ENCODE measurements around the gene UBL4A.

Gene UBL4A

DNA sequence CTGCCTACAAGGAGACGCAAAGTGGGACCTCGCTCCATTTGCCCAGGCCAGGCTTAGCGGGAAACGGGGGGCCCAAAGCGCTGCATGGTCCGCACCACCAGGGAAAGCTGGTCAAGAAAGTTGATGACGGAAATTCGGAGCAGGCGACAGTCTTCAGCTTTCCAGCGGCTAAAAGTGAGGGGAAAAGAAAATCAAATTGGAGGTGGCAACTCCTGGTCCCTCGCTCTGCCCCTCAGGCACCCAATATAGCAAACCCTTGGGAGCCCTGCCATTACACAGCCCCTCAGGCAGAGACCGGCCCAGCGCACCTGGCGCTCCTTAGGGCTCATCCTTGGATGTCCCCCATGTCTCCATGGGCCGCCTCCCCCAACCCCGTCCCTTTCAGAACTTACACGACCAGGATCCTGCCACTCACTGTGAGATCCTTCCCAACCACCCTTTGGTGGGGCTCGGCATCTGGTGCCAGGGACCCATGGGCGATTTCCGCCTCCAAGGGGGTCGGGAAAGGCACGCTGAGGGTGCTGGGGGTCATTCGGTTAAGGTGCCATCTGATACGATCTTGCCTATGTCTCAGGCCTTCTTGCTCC lies 8.4 kb downstream of the UBL4A start:
- Histone ChIP-seq H3K27ac (ENCODE audit: insufficient read depth in 1 of 2, low read depth in 1 of 2, low read length in 2 of 2, poor library complexity in 1 of 2, severe bottlenecking in 2 of 2) (peak overlapping the region in 1 of 2 experiments; percentile 49), H3K4me1 (ENCODE audit: control extremely low read depth in 1 of 4, control insufficient read depth in 4 of 4, insufficient read depth in 4 of 4, low read length in 3 of 4) (peaks cover 0 to 15% (median 9%) of the 10 kb centered on the region in 4 experiments), H3K36me3 (ENCODE audit: control insufficient read depth in 4 of 4, insufficient read depth in 4 of 4, low read length in 3 of 4) (no peaks in the 10 kb centered on the region), H3K4me3 (ENCODE audit: control insufficient read depth in 1 of 7, extremely low read depth in 1 of 7, insufficient read depth in 4 of 7, low read depth in 2 of 7, low read length in 6 of 7) (peak overlapping the region in 6 of 7 experiments; percentile 54 to 80 (median 65)), H3K9me3 (ENCODE audit: control extremely low read depth in 1 of 5, control insufficient read depth in 4 of 5, insufficient read depth in 2 of 5, low read depth in 1 of 5, low read length in 4 of 5) (no peaks in the 10 kb centered on the region), H3K27me3 (replicated peaks in 2 of 5; ENCODE audit: control insufficient read depth in 4 of 5, insufficient read depth in 5 of 5, low read length in 4 of 5) (no peaks in the 10 kb centered on the region)
- POLR2A ChIA-PET = interaction anchor here (1.0 kb wide), 1 partner anchor 12 kb away, joined by 8 read pairs; the partner anchor contains the start of gene SLC10A3
- DNase-seq = no peak
- WGBS (ENCODE audit: insufficient coverage) = 75% methylated on average over 23 of the region's 24 CpGs
- CTCF ChIA-PET = interaction anchor here (1.4 to 2.9 kb wide), 2 partner anchors 7 to 9 kb away, joined by 3 to 7 read pairs; partner anchors contain the start of gene UBL4A

DNA sequence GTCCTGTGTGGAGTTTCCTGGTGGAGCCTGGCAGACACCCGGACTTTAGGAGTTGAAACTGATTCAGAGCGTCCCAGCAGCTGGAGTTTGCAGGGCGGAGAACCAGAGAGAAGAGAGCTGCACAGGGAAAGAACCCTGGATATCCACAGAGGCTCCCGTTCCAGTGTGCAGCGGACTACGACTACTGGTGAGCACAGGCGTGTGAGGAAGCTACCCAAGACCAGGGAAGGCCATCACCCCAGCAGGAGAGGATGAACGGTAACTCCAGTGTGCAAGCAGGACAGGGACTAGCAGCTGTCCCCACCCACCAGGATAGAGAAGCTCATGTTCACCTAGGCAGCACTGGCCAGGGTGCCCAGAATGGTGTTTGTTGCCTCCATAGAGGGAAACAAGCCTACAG lies 9.6 kb downstream of the UBL4A start:
- Histone ChIP-seq H3K4me3 (ENCODE audit: control insufficient read depth in 1 of 7, extremely low read depth in 1 of 7, insufficient read depth in 4 of 7, low read depth in 2 of 7, low read length in 6 of 7) (no peak overlapping the region), H3K36me3 (ENCODE audit: control insufficient read depth in 4 of 4, insufficient read depth in 4 of 4, low read length in 3 of 4) (no peaks in the 10 kb centered on the region), H3K27me3 (replicated peaks in 2 of 5; ENCODE audit: control insufficient read depth in 4 of 5, insufficient read depth in 5 of 5, low read length in 4 of 5) (no peaks in the 10 kb centered on the region), H3K4me1 (ENCODE audit: control extremely low read depth in 1 of 4, control insufficient read depth in 4 of 4, insufficient read depth in 4 of 4, low read length in 3 of 4) (peaks cover 0 to 15% (median 9%) of the 10 kb centered on the region in 4 experiments), H3K9me3 (ENCODE audit: control extremely low read depth in 1 of 5, control insufficient read depth in 4 of 5, insufficient read depth in 2 of 5, low read depth in 1 of 5, low read length in 4 of 5) (no peaks in the 10 kb centered on the region), H3K27ac (ENCODE audit: insufficient read depth in 1 of 2, low read depth in 1 of 2, low read length in 2 of 2, poor library complexity in 1 of 2, severe bottlenecking in 2 of 2) (no peak overlapping the region)
- ChIA-PET CTCF (interaction anchor here (0.8 to 2.9 kb wide), 3 partner anchors 9 to 104 kb away, joined by 3 to 7 read pairs (median 3); partner anchors contain the start of gene UBL4A), POLR2A (no interaction called here)
- WGBS (ENCODE audit: insufficient coverage) = 85% methylated on average over 8 of the region's 8 CpGs
- no peak for DNase-seq

DNA sequence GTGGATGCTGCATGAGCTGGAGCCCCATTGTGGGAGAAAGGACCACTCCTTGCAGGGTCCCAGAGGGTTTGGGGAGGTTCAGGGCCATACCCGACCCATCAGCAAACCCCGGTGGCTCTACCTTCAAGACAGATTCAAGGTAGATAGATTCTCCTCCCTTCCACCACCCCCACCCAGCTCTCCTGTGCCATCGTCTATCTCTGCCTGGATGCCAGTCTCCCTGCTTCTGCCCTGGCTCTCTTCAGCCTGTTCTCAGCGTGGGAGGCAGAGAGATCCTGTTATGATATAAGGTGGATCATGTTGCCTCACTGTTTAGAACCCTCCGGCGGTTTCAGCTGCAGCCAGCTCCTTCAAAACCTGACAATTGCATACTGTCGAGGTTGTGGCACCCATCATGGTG lies 12.7 kb downstream of the UBL4A start:
- WGBS (ENCODE audit: insufficient coverage) = 86% methylated on average over 2 of the region's 7 CpGs
- no peak overlapping the region for H3K4me3 ChIP-seq (ENCODE audit: control insufficient read depth in 1 of 7, extremely low read depth in 1 of 7, insufficient read depth in 4 of 7, low read depth in 2 of 7, low read length in 6 of 7)
- H3K27ac ChIP-seq (ENCODE audit: insufficient read depth in 1 of 2, low read depth in 1 of 2, low read length in 2 of 2, poor library complexity in 1 of 2, severe bottlenecking in 2 of 2) = no peak overlapping the region
- H3K27me3 ChIP-seq (replicated peaks in 2 of 5; ENCODE audit: control insufficient read depth in 4 of 5, insufficient read depth in 5 of 5, low read length in 4 of 5) = no peaks in the 10 kb centered on the region
- POLR2A ChIA-PET = interaction anchor here (0.6 kb wide), 2 partner anchors 26 to 111 kb away, joined by 3 to 4 read pairs; no protein-coding TSS in a partner anchor
- H3K4me1 ChIP-seq (ENCODE audit: control extremely low read depth in 1 of 4, control insufficient read depth in 4 of 4, insufficient read depth in 4 of 4, low read length in 3 of 4) = peaks cover 0 to 5% (median 0%) of the 10 kb centered on the region in 4 experiments
- DNase-seq = no peak
- no peaks in the 10 kb centered on the region for H3K9me3 ChIP-seq (ENCODE audit: control extremely low read depth in 1 of 5, control insufficient read depth in 4 of 5, insufficient read depth in 2 of 5, low read depth in 1 of 5, low read length in 4 of 5)
- CTCF ChIA-PET = interaction anchor here (1.1 to 1.7 kb wide), 2 partner anchors 12 to 53 kb away, joined by 4 to 5 read pairs; no protein-coding TSS in a partner anchor
- H3K36me3 ChIP-seq (ENCODE audit: control insufficient read depth in 4 of 4, insufficient read depth in 4 of 4, low read length in 3 of 4) = peaks cover 0 to 4% (median under 1%) of the 10 kb centered on the region in 4 experiments

DNA sequence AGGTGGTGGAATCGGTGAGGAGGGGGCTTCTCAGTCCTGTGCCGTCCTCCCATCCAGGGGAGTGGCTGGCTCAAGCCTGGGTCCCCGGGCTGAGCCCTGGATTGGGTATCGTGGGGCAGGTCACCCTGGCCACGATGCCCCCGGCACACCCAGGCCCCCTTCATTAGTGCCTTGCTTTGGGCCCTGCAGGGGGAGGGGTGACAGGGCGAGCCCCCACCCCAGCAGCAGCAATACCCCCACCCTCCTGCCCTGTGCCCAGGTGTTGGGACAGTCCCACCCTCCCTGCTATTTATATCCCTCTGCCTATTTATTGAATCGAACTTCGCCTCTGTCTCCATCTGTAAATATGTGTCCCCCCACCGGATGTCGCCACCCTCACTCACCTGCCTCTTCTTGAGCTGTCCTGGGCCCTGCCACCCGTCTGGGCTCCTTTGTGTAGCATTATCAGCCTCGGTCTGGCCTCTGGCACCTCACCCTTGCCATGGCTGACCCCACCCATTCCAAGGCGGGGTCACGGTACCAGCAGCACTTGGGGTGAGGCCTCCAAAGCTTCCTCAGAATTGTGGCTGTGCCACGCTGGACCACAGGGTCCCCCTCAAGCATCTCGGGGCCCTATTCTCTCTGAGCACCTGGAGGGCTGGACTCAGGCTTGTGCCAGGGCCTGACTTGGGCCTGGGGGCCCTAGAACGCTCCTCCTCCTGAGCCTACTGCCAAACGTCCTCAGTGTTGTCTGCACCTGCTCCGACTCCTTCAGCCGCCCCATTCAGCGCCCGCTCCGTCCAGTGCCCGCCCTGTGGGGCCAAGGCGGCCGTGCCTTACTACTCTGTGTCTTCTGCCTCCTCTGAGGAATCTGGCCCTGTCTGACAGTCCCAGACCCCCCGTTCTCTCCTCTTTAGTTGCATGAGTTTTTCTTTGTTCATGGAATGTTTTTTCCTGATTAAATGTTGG lies 13.5 kb downstream of the UBL4A start:
- Histone ChIP-seq H3K4me3 (ENCODE audit: control insufficient read depth in 1 of 7, extremely low read depth in 1 of 7, insufficient read depth in 4 of 7, low read depth in 2 of 7, low read length in 6 of 7) (no peak overlapping the region), H3K27ac (ENCODE audit: insufficient read depth in 1 of 2, low read depth in 1 of 2, low read length in 2 of 2, poor library complexity in 1 of 2, severe bottlenecking in 2 of 2) (no peak overlapping the region), H3K9me3 (ENCODE audit: control extremely low read depth in 1 of 5, control insufficient read depth in 4 of 5, insufficient read depth in 2 of 5, low read depth in 1 of 5, low read length in 4 of 5) (peaks cover 0 to 5% (median 0%) of the 10 kb centered on the region in 5 experiments), H3K4me1 (ENCODE audit: control extremely low read depth in 1 of 4, control insufficient read depth in 4 of 4, insufficient read depth in 4 of 4, low read length in 3 of 4) (peaks cover 0 to 2% (median 0%) of the 10 kb centered on the region in 4 experiments), H3K36me3 (ENCODE audit: control insufficient read depth in 4 of 4, insufficient read depth in 4 of 4, low read length in 3 of 4) (peaks cover 0 to 4% (median under 1%) of the 10 kb centered on the region in 4 experiments), H3K27me3 (replicated peaks in 2 of 5; ENCODE audit: control insufficient read depth in 4 of 5, insufficient read depth in 5 of 5, low read length in 4 of 5) (no peaks in the 10 kb centered on the region)
- POLR2A ChIA-PET = interaction anchor here (0.6 kb wide), 1 partner anchor 110 kb away, joined by 3 read pairs; no protein-coding TSS in a partner anchor
- DNase-seq = no peak
- CTCF ChIA-PET = interaction anchor here (1.1 to 1.7 kb wide), 3 partner anchors 11 to 61 kb away, joined by 3 to 5 read pairs (median 4); no protein-coding TSS in a partner anchor
- 81% methylated on average over 14 of the region's 28 CpGs for WGBS (ENCODE audit: insufficient coverage)

DNA sequence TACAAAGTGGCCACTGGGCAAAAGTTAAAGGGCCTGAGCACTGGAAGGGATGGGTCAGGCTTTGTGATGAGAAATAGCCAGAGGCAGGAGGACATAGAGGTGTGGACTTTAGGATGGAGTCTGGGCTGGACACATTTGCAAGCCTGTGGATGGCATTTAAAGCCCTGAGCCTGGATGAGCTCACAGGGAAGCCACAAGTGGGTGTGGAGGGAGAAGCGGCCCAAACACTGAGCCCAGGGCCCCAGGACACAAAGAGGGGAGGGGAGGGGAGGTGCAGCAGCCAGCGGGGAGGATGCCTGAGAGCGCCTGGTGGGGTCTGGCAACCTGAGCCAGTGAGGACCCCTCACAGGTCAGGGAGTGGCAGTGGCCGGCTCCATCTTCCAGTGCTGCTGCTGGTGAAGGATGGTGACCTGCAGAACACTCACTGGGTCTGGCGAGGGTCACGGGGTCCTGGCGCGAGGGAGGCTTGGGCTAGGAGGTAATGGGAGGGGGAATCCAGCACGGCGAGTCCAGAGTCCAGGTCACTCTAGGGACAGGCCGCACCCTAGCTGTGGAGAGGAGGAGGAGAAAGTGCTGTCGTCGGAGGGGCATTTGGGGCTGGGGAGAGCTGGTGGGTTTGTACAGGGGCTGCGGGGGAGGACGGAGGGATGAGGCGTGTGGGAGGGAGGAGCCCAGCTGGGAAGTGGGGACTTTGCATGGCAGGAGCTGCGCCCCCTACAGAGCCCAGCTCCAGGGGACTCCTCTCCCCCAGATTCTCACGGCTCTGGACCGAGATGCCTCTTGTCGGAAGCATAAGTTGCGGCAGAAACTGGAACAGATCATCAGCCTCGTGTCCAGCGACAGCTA lies 14.4 kb downstream of the UBL4A start:
- POLR2A ChIA-PET = no interaction called here

DNA sequence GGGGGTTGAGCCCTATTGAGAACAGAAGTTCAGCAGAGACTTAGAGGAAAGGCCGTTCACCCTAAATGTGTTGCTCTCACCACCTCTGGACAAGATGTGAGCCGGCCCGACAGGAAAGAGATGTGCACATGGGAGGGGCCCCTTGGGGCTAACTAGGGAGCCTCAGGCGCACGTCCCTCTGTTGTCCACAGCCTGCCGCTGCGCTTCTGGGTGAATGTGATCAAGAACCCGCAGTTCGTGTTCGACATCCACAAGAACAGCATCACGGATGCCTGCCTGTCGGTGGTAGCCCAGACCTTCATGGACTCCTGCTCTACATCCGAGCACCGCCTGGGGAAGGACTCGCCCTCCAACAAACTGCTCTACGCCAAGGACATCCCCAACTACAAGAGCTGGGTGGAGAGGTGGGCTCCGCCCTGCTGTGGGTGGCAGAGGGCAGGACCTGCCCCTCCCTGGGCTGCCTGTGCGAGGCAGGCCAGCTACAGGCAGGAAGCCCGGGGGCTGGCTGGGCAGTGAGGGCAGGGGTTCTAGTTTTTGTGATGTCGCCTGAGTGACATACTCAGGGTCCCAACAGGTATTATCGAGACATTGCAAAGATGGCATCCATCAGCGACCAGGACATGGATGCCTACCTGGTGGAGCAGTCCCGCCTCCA lies 15.4 kb downstream of the UBL4A start:
- Histone ChIP-seq H3K9me3 (ENCODE audit: control extremely low read depth in 1 of 5, control insufficient read depth in 4 of 5, insufficient read depth in 2 of 5, low read depth in 1 of 5, low read length in 4 of 5) (peaks cover 0 to 5% (median 0%) of the 10 kb centered on the region in 5 experiments), H3K27me3 (replicated peaks in 2 of 5; ENCODE audit: control insufficient read depth in 4 of 5, insufficient read depth in 5 of 5, low read length in 4 of 5) (no peaks in the 10 kb centered on the region), H3K4me3 (ENCODE audit: control insufficient read depth in 1 of 7, extremely low read depth in 1 of 7, insufficient read depth in 4 of 7, low read depth in 2 of 7, low read length in 6 of 7) (no peak overlapping the region), H3K27ac (ENCODE audit: insufficient read depth in 1 of 2, low read depth in 1 of 2, low read length in 2 of 2, poor library complexity in 1 of 2, severe bottlenecking in 2 of 2) (no peak overlapping the region), H3K4me1 (ENCODE audit: control extremely low read depth in 1 of 4, control insufficient read depth in 4 of 4, insufficient read depth in 4 of 4, low read length in 3 of 4) (no peaks in the 10 kb centered on the region), H3K36me3 (ENCODE audit: control insufficient read depth in 4 of 4, insufficient read depth in 4 of 4, low read length in 3 of 4) (peaks cover 0 to 6% (median 4%) of the 10 kb centered on the region in 4 experiments)
- WGBS (ENCODE audit: insufficient coverage) = 93% methylated on average over 20 of the region's 23 CpGs
- CTCF ChIA-PET = no interaction called here
- POLR2A ChIA-PET = no interaction called here
- no peak for DNase-seq

More for the DNA sequence above, 14.4 kb downstream of the UBL4A start:
- no peaks in the 10 kb centered on the region for H3K4me1 ChIP-seq (ENCODE audit: control extremely low read depth in 1 of 4, control insufficient read depth in 4 of 4, insufficient read depth in 4 of 4, low read length in 3 of 4)
- H3K27ac ChIP-seq (ENCODE audit: insufficient read depth in 1 of 2, low read depth in 1 of 2, low read length in 2 of 2, poor library complexity in 1 of 2, severe bottlenecking in 2 of 2) = no peak overlapping the region
- peaks cover 0 to 4% (median 2%) of the 10 kb centered on the region in 4 experiments for H3K36me3 ChIP-seq (ENCODE audit: control insufficient read depth in 4 of 4, insufficient read depth in 4 of 4, low read length in 3 of 4)
- no peak for DNase-seq
- no peaks in the 10 kb centered on the region for H3K27me3 ChIP-seq (replicated peaks in 2 of 5; ENCODE audit: control insufficient read depth in 4 of 5, insufficient read depth in 5 of 5, low read length in 4 of 5)
- peaks cover 0 to 5% (median 0%) of the 10 kb centered on the region in 5 experiments for H3K9me3 ChIP-seq (ENCODE audit: control extremely low read depth in 1 of 5, control insufficient read depth in 4 of 5, insufficient read depth in 2 of 5, low read depth in 1 of 5, low read length in 4 of 5)
- CTCF ChIA-PET = interaction anchor here (1.6 to 1.7 kb wide), 2 partner anchors 55 to 60 kb away, joined by 3 to 4 read pairs; no protein-coding TSS in a partner anchor
- H3K4me3 ChIP-seq (ENCODE audit: control insufficient read depth in 1 of 7, extremely low read depth in 1 of 7, insufficient read depth in 4 of 7, low read depth in 2 of 7, low read length in 6 of 7) = no peak overlapping the region
- WGBS (ENCODE audit: insufficient coverage) = 91% methylated on average over 17 of the region's 23 CpGs
